ENCODE results near the gene MYO5B.

Gene MYO5B

GRCh38 chr18:49921318-49921985 lies 273.5 kb downstream of the MYO5B start:
- TF ChIP-seq CTCF (IDR thresholded peaks at IDR 0.05; ENCODE audit: low read depth, low read length) = no peak
- H3K4me3 ChIP-seq (ENCODE audit: low read depth, low read length) = no peak overlapping the region

- TF ChIP-seq CTCF (IDR thresholded peaks at IDR 0.05; ENCODE audit: low read depth, low read length) = no peak
- H3K4me3 ChIP-seq (ENCODE audit: low read depth, low read length) = no peak overlapping the region
Observed at GRCh38 chr18:49920731-49921130, 274.2 kb downstream of the MYO5B start.

- H3K4me3 ChIP-seq (ENCODE audit: low read depth, low read length) = no peak overlapping the region
- TF ChIP-seq CTCF (IDR thresholded peaks at IDR 0.05; ENCODE audit: low read depth, low read length) = no peak
Observed at GRCh38 chr18:49917742-49918141, 277.2 kb downstream of the MYO5B start.

- no peak for TF ChIP-seq CTCF (IDR thresholded peaks at IDR 0.05; ENCODE audit: low read depth, low read length)
- no peak overlapping the region for H3K4me3 ChIP-seq (ENCODE audit: low read depth, low read length)
Observed at GRCh38 chr18:49915352-49915751, 279.6 kb downstream of the MYO5B start.

GRCh38 chr18:49913221-49913620 lies 281.7 kb downstream of the MYO5B start:
- no peak overlapping the region for H3K4me3 ChIP-seq (ENCODE audit: low read depth, low read length)
- no peak for TF ChIP-seq CTCF (IDR thresholded peaks at IDR 0.05; ENCODE audit: low read depth, low read length)

- no peak overlapping the region for H3K4me3 ChIP-seq (ENCODE audit: low read depth, low read length)
- TF ChIP-seq CTCF (IDR thresholded peaks at IDR 0.05; ENCODE audit: low read depth, low read length) = no peak
Observed at GRCh38 chr18:49911427-49911826, 283.5 kb downstream of the MYO5B start.

GRCh38 chr18:49910986-49911385 lies 284.0 kb downstream of the MYO5B start:
- TF ChIP-seq CTCF (IDR thresholded peaks at IDR 0.05; ENCODE audit: low read depth, low read length) = no peak
- no peak overlapping the region for H3K4me3 ChIP-seq (ENCODE audit: low read depth, low read length)
